ENCODE data around the gene GUCD1.

DNA sequence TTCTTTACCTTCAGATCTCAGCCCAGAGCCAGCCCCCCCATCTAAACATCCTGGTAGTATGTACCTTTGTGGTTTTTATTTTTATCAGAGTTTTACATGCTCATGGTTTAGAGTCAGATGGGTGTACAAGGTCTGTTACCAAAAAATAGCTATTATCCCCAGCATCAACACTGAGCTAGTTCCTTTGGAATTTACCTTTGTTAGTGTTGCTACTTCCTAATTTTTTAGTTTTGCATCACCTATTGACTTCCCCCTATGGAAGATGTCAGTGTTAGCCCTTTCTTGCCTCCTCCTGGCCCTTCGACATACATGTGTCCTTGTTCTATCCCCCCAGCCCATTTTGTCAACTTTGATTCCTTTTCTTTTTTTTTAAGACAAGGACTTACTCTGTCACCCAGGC lies 52.4 kb downstream of the GUCD1 start:
- no peak for TF ChIP-seq EZH2phosphoT487 (IDR thresholded peaks at IDR 0.05; ENCODE audit: insufficient read depth, low read depth)
- no peak for TF ChIP-seq EZH2 (IDR thresholded peaks at IDR 0.05; ENCODE audit: insufficient read depth, poor library complexity, severe bottlenecking)

Data from GM23248 (cell line).